GM21737 (cell line): ENCODE results near the gene KLF16.

Source experiments
- ATAC-seq: cut with Tn5 transposase; IDR thresholded peaks from one replicate; pipeline ENCODE4 v1.9.1; 2021; ENCODE audit warnings: mild to moderate bottlenecking, moderate library complexity; ENCODE audit not compliant: unreplicated experiment

KLF16 gene

GRCh38 chr19:1871630-1872029, 8.3 kb upstream of the KLF16 start:
- no peak for ATAC-seq

GRCh38 chr19:1871140-1871597, 7.8 kb upstream of the KLF16 start:
- ATAC-seq, result no peak

- ATAC-seq, result no peak
Measured at GRCh38 chr19:1868971-1869370, 5.6 kb upstream of the KLF16 start.

- ATAC-seq, result no peak
Measured at GRCh38 chr19:1867349-1867724, 4.0 kb upstream of the KLF16 start.

GRCh38 chr19:1866693-1867348, 3.4 kb upstream of the KLF16 start:
- ATAC-seq, result no peak

GRCh38 chr19:1865172-1866010, 2.0 kb upstream of the KLF16 start:
- no peak for ATAC-seq

GRCh38 chr19:1864480-1865171, 1.2 kb upstream of the KLF16 start:
- peak; percentile 33 for ATAC-seq

- peak; percentile 43 for ATAC-seq
Measured at GRCh38 chr19:1863638-1864479, 480 bp upstream of the KLF16 start.

- ATAC-seq, result peak; percentile 4
Measured at GRCh38 chr19:1862424-1863327, 703 bp downstream of the KLF16 start.

GRCh38 chr19:1862068-1862423, 1.3 kb downstream of the KLF16 start:
- no peak for ATAC-seq

- ATAC-seq, result no peak
Measured at GRCh38 chr19:1861599-1862031, 1.8 kb downstream of the KLF16 start.

- no peak for ATAC-seq
Measured at GRCh38 chr19:1860821-1861598, 2.4 kb downstream of the KLF16 start.

- no peak for ATAC-seq
Measured at GRCh38 chr19:1860042-1860775, 3.2 kb downstream of the KLF16 start.

- ATAC-seq, result no peak
Measured at GRCh38 chr19:1859331-1859781, 4.0 kb downstream of the KLF16 start.

GRCh38 chr19:1858412-1859081, 4.8 kb downstream of the KLF16 start:
- no peak for ATAC-seq

GRCh38 chr19:1857648-1858326, 5.6 kb downstream of the KLF16 start:
- ATAC-seq, result no peak
